ENCODE data around the gene ADO.
A peak's percentile ranks its signal among the peaks of the same experiment; 100 is the strongest.

ADO gene

GRCh38 chr10:62813981-62814380 is 9.5 kb downstream of the ADO start:
- no peaks in the 10 kb centered on the region for H3K36me3 ChIP-seq (ENCODE audit: insufficient read depth, low read length)
- H3K27me3 ChIP-seq (ENCODE audit: control insufficient read depth in 1 of 2, insufficient read depth in 2 of 2, low read length in 2 of 2): peaks cover 14 to 35% of the 10 kb centered on the region in 2 donors
- no peak overlapping the region for H3K9ac ChIP-seq (ENCODE audit: low read length)
- H3K9me3 ChIP-seq (ENCODE audit: low read length): no peaks in the 10 kb centered on the region
- no peak overlapping the region for H3K4me3 ChIP-seq (ENCODE audit: low read depth in 1 of 2, low read length in 2 of 2)
- no peak overlapping the region for H3K27ac ChIP-seq (ENCODE audit: low read depth, low read length)
- H3K4me1 ChIP-seq (ENCODE audit: insufficient read depth, low read length): peaks cover 13% of the 10 kb centered on the region

GRCh38 chr10:62814756-62815380 is 10.3 kb downstream of the ADO start:
- Histone ChIP-seq H3K36me3 (ENCODE audit: insufficient read depth, low read length) (no peaks in the 10 kb centered on the region), H3K9me3 (ENCODE audit: low read length) (no peaks in the 10 kb centered on the region), H3K27me3 (ENCODE audit: control insufficient read depth in 1 of 2, insufficient read depth in 2 of 2, low read length in 2 of 2) (peaks cover 22 to 42% of the 10 kb centered on the region in 2 donors), H3K9ac (ENCODE audit: low read length) (no peak overlapping the region), H3K4me3 (ENCODE audit: low read depth in 1 of 2, low read length in 2 of 2) (peak overlapping the region; percentile 90 to 93), H3K27ac (ENCODE audit: low read depth, low read length) (peak overlapping the region; percentile 25), H3K4me1 (ENCODE audit: insufficient read depth, low read length) (peaks cover 13% of the 10 kb centered on the region)

- Histone ChIP-seq H3K9ac (ENCODE audit: low read length) (no peak overlapping the region), H3K27me3 (ENCODE audit: control insufficient read depth in 1 of 2, insufficient read depth in 2 of 2, low read length in 2 of 2) (peaks cover 22 to 42% of the 10 kb centered on the region in 2 donors), H3K9me3 (ENCODE audit: low read length) (no peaks in the 10 kb centered on the region), H3K4me3 (ENCODE audit: low read depth in 1 of 2, low read length in 2 of 2) (peak overlapping the region; percentile 90 to 93), H3K36me3 (ENCODE audit: insufficient read depth, low read length) (no peaks in the 10 kb centered on the region), H3K27ac (ENCODE audit: low read depth, low read length) (peak overlapping the region; percentile 25), H3K4me1 (ENCODE audit: insufficient read depth, low read length) (peaks cover 13% of the 10 kb centered on the region)
Observed at GRCh38 chr10:62815381-62816075, 11.0 kb downstream of the ADO start.

DNA sequence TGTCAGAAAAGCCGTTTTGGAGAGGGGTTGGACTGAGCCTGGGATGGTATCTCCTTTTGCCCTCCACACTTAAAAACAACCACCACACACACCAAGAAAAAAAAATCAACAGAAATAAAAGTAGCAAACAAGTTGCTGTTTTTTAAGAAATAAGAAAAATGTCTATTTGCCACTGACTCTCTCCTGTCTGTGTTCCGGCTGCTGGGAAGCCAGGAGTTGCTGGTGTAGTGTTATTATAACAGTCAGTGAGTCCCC is 11.5 kb downstream of the ADO start:
- Histone ChIP-seq H3K9me3 (ENCODE audit: low read length) (no peaks in the 10 kb centered on the region), H3K4me3 (ENCODE audit: low read depth in 1 of 2, low read length in 2 of 2) (peak overlapping the region; percentile 90 to 93), H3K9ac (ENCODE audit: low read length) (no peak overlapping the region), H3K4me1 (ENCODE audit: insufficient read depth, low read length) (peaks cover 13% of the 10 kb centered on the region), H3K36me3 (ENCODE audit: insufficient read depth, low read length) (no peaks in the 10 kb centered on the region), H3K27ac (ENCODE audit: low read depth, low read length) (peak overlapping the region; percentile 64), H3K27me3 (ENCODE audit: control insufficient read depth in 1 of 2, insufficient read depth in 2 of 2, low read length in 2 of 2) (peaks cover 22 to 42% of the 10 kb centered on the region in 2 donors)

DNA sequence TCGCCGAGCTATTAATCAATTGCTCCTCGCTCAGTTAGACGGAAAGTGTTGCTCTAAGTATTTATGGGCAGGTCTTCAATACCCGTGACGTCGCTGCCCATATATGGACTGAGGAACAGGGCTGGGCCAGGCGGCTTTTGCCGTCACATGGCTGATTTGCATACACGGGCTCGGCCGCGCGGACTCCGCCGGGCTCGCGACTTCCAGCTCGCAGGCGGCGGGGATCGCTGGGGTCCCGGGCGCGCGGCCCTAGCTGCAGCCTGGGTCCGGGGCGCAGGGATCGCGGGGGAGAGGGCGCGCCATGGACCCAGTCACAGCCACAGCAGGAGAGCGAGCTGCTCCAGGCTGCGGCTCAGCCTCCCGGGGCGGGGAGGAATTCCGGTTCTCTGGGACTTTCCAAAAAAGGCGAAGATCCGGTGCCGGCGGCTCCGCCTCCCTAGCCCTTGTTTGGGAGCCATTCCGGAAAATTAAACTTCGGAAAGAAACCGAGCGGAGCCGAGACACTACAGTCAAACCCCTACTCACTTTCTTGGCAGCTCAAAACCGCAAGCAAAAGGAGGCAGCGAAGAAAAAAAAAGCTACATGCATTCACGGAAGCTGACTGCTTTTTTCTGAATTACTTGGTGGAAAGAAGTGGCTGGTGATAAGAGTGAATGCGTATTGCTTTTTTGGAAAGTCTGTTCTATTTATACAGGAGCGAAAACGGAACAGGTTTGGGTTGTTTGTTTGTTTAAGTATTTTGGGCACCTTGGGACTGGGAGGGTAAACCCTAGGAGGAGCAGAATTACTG is 12.0 kb downstream of the ADO start, which contains the start of gene EGR2:
EGR2 (minus strand) TSS at position 36 of the 790 bp plus-strand sequence. CDS start 337 bp downstream, outside the sequence.
- no peaks in the 10 kb centered on the region for H3K36me3 ChIP-seq (ENCODE audit: insufficient read depth, low read length)
- no peaks in the 10 kb centered on the region for H3K9me3 ChIP-seq (ENCODE audit: low read length)
- H3K27me3 ChIP-seq (ENCODE audit: control insufficient read depth in 1 of 2, insufficient read depth in 2 of 2, low read length in 2 of 2): peaks cover 22 to 42% of the 10 kb centered on the region in 2 donors
- H3K27ac ChIP-seq (ENCODE audit: low read depth, low read length): peak within 1 kb of the TSS; percentile 64
- peak within 1 kb of the TSS; percentile 90 to 93 for H3K4me3 ChIP-seq (ENCODE audit: low read depth in 1 of 2, low read length in 2 of 2)
- H3K9ac ChIP-seq (ENCODE audit: low read length): peak within 1 kb of the TSS; percentile 80
- peaks cover 13% of the 10 kb centered on the region for H3K4me1 ChIP-seq (ENCODE audit: insufficient read depth, low read length)

DNA sequence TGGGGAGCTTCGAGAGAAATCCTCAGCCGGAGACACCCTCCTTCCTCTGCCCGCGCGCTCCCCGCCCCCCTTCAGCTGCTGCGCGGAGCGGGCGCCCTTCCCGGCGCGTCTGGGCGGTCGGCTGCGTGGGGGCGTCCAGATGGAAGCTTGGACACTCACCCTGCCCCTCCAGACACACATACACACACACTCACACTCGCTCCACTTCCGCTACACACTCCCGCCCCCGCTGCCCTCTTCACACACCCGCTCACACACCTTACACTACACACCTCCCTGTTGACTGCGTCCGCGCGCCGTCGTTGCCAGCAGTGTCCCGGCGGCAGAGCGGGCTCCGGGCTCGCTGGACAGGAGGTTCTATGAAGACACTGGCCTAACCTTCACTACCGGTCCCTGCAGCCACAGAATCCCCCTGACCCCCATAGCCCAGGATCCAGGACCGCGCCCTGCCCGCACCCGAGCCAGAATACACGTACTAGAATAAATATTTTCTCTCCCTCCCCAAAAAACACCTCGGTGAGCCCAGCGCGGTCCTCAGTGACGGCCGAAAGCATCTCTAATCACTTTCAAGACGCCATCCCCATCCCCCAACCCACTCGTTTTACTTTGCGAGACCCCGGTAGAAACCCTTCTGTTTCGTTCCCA is 12.7 kb downstream of the ADO start:
- Histone ChIP-seq H3K4me1 (ENCODE audit: insufficient read depth, low read length) (peaks cover 13% of the 10 kb centered on the region), H3K27me3 (ENCODE audit: control insufficient read depth in 1 of 2, insufficient read depth in 2 of 2, low read length in 2 of 2) (peaks cover 22 to 42% of the 10 kb centered on the region in 2 donors), H3K36me3 (ENCODE audit: insufficient read depth, low read length) (no peaks in the 10 kb centered on the region), H3K9me3 (ENCODE audit: low read length) (no peaks in the 10 kb centered on the region), H3K27ac (ENCODE audit: low read depth, low read length) (peak overlapping the region; percentile 64), H3K4me3 (ENCODE audit: low read depth in 1 of 2, low read length in 2 of 2) (peak overlapping the region; percentile 90 to 93), H3K9ac (ENCODE audit: low read length) (peak overlapping the region; percentile 80)

DNA sequence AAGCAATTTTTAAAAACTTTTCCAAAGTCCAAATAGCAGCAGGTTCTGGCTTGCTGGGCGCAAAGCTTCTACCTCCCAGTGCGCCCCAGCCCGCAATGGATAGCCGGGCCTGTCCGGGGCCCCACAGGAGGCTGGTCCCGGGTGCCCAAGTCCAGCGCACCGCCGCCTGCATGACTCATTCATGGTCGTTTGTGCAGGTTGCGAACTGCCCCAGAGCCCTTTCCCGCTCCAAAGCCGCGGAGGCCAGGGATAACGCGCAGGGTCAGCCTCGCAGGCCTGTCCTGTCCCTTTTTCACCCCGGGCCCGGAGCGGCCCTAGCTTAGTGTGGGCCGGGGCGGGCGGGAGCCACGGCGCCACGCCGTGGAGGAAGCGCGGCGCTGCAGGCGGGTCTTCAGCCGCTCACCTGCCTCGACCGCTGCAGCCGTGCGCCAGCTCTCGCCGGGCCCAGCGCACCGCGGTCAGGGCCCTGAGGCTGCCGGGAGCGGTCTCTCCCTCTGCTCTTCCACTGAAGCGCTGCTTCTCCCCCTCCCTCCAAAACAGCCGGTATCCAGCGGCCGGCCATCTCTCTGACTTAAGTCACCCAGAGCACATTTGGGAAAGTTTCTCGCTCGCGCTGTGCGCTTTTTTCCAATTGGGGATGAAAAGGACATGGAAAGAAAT is 13.4 kb downstream of the ADO start:
- Histone ChIP-seq H3K4me1 (ENCODE audit: insufficient read depth, low read length) (peaks cover 13% of the 10 kb centered on the region), H3K4me3 (ENCODE audit: low read depth in 1 of 2, low read length in 2 of 2) (peak overlapping the region; percentile 90 to 93), H3K9me3 (ENCODE audit: low read length) (no peaks in the 10 kb centered on the region), H3K27ac (ENCODE audit: low read depth, low read length) (peak overlapping the region; percentile 64), H3K36me3 (ENCODE audit: insufficient read depth, low read length) (no peaks in the 10 kb centered on the region), H3K9ac (ENCODE audit: low read length) (peak overlapping the region; percentile 80), H3K27me3 (ENCODE audit: control insufficient read depth in 1 of 2, insufficient read depth in 2 of 2, low read length in 2 of 2) (peaks cover 22 to 42% of the 10 kb centered on the region in 2 donors)

- Histone ChIP-seq H3K9me3 (ENCODE audit: low read length) (no peaks in the 10 kb centered on the region), H3K27me3 (ENCODE audit: control insufficient read depth in 1 of 2, insufficient read depth in 2 of 2, low read length in 2 of 2) (peaks cover 22 to 42% of the 10 kb centered on the region in 2 donors), H3K4me1 (ENCODE audit: insufficient read depth, low read length) (peaks cover 13% of the 10 kb centered on the region), H3K36me3 (ENCODE audit: insufficient read depth, low read length) (no peaks in the 10 kb centered on the region), H3K9ac (ENCODE audit: low read length) (no peak overlapping the region), H3K4me3 (ENCODE audit: low read depth in 1 of 2, low read length in 2 of 2) (peak overlapping the region; percentile 90 to 93), H3K27ac (ENCODE audit: low read depth, low read length) (no peak overlapping the region)
Observed at GRCh38 chr10:62818426-62819011, 14.0 kb downstream of the ADO start.

DNA sequence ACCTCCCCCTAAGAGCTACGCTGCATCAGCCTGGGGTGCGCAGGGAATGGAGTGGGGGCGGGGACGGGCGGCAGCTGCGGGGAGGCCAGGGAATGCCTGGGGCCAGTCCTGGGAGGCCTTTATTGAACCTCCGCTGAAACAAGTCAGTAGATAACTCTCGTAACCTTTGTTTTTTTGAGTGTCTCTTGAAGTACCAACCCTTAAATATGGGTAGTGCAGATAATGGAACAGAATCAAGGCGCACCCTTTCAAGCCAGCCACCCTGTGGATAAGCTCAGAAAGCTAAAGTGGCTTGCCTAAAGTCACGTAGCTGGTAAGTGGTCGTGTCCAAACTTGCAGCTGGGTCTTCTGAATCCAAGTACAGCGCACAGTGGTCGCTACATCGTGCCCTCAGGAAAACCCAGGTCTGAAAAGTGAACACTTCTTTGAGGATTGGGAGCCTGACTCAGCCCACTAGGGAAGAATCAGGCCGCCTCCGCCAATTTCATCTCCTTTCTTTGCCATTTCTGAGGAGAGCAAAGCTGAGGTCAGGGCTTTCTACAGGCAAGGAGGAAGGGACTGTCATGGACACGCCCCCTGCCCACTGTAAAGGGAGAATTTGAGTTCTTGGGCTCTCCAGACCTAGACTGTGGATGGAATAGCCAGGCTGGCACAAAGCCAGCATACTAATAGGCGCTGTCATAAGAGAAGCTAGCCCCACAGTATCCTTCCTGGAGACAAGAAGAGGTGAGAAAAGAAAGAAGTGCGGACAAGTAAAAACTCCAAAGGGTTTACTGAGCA is 14.8 kb downstream of the ADO start:
- H3K4me3 ChIP-seq (ENCODE audit: low read depth in 1 of 2, low read length in 2 of 2): no peak overlapping the region
- no peak overlapping the region for H3K27ac ChIP-seq (ENCODE audit: low read depth, low read length)
- no peak overlapping the region for H3K9ac ChIP-seq (ENCODE audit: low read length)
- peaks cover 20 to 36% of the 10 kb centered on the region in 2 donors for H3K27me3 ChIP-seq (ENCODE audit: control insufficient read depth in 1 of 2, insufficient read depth in 2 of 2, low read length in 2 of 2)
- no peaks in the 10 kb centered on the region for H3K36me3 ChIP-seq (ENCODE audit: insufficient read depth, low read length)
- no peaks in the 10 kb centered on the region for H3K9me3 ChIP-seq (ENCODE audit: low read length)
- H3K4me1 ChIP-seq (ENCODE audit: insufficient read depth, low read length): peaks cover 13% of the 10 kb centered on the region

- peaks cover 12% of the 10 kb centered on the region for H3K4me1 ChIP-seq (ENCODE audit: insufficient read depth, low read length)
- no peak overlapping the region for H3K9ac ChIP-seq (ENCODE audit: low read length)
- peaks cover 12 to 24% of the 10 kb centered on the region in 2 donors for H3K27me3 ChIP-seq (ENCODE audit: control insufficient read depth in 1 of 2, insufficient read depth in 2 of 2, low read length in 2 of 2)
- H3K36me3 ChIP-seq (ENCODE audit: insufficient read depth, low read length): no peaks in the 10 kb centered on the region
- no peak overlapping the region for H3K4me3 ChIP-seq (ENCODE audit: low read depth in 1 of 2, low read length in 2 of 2)
- H3K9me3 ChIP-seq (ENCODE audit: low read length): no peaks in the 10 kb centered on the region
- H3K27ac ChIP-seq (ENCODE audit: low read depth, low read length): no peak overlapping the region
Observed at GRCh38 chr10:62820586-62820985, 16.1 kb downstream of the ADO start.

Measured in muscle layer of colon (tissue), 2 donors.